Limb (tissue), 2 donors: ENCODE measurements around the gene TAF1.
"Not testable (repeated sequence)": the region's sequence is repeated elsewhere in the genome, so short reads cannot be mapped to it uniquely, and the experiment has no call there.

Experiments
- DNase-seq, 2 donors: peaks; one replicate each; pipeline ENCODE4 v3.0.0-alpha.2; 2016; ENCODE audit errors: extremely low spot score in 2 of 2

The TAF1 gene

DNA sequence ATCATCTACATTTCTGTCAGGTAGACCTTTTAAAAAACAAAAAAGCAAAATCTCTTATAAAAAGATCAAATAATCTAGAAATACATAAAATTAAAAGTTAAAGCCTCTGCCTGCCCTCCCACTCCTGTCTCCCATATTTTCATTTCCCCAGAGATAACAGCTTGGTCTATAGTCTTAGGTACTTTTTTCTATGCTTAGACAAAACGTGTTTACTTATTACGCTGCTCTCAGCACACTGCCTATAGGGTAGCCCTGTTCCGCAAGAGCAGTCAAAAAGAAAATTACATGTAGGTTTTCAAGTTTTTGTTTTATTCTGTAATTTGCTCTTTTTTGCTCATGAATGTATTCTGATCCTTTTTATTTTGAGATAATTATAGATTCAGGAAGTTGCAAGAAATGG lies 73.3 kb downstream of the TAF1 start:
- DNase-seq: no peak

DNA sequence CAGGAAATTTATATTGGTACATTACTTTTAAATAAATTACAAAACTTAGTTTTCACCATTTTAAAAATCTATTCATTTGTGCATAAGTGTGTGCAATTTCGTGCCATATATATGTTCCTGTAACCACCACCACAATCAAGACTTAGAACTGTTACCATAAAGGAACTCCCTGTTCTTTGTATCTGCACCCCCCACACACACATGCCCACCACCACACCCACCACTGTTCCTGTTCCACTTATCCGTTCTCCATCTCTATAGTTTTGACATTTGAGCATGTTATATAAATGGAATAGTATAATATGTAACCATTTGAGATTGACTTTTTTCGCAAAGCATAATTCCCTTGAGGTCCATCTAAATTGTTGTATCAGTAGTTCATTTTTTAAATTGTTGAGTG lies 73.7 kb downstream of the TAF1 start:
- DNase-seq: no peak

DNA sequence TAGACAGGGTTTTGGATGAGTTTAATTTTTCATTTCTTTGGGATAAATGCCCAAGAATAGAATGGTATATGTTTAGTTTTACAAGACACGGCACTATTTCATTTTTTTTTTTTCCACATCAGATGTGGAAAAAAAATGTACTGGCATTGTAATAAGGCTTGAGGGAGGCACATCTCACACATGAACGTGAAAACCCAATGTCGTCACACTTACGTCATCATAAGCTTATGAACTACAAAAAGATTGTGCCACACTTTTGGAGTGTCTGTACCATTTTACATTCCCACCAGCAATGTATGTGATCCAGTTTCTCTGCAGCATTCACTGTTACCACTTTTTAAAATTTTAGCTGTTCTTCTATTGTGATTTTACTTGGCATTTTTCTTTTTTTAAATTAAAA lies 74.2 kb downstream of the TAF1 start:
- no peak for DNase-seq

DNA sequence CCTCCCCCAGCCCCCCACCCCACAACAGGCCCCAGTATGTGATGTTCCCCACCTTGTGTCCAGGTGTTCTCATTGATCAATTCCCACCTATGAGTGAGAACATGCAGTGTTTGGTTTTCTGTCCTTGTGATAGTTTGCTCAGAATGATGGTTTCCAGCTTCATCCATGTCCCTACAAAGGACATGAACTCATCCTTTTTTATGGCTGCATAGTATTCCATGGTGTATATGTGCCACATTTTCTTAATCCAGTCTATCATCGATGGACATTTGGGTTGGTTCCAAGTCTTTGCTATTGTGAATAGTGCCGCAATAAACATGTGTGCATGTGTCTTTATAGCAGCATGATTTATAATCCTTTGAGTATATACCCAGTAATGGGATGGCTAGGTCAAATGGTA lies 75.7 kb downstream of the TAF1 start:
- DNase-seq: not testable (repeated sequence)

DNA sequence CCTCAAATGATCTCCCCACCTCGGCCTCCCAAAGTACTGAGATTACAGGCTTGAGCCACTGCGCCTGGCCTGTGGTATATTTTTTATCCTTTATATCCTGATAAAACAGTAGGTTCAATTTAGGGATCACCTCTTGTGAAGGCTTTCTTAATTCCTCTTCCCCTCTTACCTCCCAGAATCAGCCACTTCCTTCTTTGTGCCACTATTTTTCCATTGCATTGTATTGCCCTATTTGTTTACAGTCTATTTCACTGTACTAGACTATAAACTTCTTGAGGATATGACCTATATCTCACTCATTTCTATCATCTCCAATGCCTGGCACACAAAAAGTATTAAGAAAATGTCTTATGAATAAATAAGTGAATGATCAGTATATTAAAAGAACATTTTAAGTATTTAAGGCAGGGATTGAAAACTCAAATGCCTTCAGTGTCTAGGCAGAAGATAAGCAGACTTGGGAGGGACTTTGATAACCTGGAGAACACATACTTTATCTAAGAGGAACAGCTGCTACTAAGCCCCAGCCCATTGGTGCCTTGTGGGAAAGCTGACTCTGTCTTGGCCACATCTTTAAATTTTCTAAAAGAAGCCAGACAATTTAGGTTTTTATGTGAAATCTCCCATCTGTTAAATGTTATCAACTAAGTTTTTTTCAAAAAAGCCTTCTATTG lies 84.4 kb downstream of the TAF1 start:
- no peak for DNase-seq

DNA sequence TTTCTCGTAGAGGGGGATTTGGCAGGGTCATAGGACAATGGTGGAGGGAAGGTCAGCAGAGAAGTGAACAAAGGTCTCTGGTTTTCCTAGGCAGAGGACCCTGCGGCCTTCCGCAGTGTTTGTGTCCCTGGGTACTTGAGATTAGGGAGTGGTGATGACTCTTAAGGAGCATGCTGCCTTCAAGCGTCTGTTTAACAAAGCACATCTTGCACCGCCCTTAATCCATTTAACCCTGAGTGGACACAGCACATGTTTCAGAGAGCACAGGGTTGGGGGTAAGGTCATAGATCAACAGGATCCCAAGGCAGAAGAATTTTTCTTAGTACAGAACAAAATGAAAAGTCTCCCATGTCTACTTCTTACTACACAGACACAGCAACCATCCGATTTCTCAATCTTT lies 85.4 kb downstream of the TAF1 start:
- not testable (repeated sequence) for DNase-seq

DNA sequence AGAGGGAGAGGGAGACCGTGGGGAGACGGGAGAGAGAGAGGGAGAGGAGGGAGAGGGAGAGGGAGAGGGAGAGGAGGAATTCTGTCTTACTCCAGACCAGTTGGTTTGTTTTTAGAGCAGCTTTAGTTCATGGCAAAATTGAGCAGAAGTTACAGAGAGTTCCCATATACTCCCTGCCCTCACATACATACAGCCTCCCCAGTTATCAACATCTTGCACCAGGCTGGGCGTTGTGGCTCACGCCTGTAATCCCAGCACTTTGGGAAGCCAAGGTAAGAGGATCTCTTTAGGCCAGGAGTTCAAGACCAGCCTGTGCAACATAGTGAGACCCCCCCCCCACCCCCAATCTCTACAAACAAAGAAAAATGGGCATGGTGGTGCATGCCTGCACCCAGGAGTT lies 86.9 kb downstream of the TAF1 start:
- DNase-seq: no peak

DNA sequence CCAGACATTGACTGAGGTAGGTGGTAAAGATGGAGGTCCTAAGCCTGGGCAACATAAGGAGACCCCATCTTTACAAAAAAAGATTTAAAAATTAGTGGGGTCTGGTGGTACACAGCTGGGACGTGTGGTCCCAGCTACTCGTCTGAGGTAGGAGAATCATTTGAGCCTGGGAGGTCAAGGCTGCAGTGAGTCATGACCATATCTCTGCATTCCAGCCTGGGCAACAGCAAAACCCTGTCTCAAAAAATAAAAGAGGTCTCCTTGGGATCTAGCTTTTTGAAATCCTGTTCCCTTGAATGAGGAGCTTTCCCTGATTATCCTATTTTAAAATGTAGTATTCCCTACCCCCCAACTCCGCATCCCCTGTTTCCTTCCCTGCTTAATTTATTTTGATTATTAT lies 88.1 kb downstream of the TAF1 start:
- no peak for DNase-seq

DNA sequence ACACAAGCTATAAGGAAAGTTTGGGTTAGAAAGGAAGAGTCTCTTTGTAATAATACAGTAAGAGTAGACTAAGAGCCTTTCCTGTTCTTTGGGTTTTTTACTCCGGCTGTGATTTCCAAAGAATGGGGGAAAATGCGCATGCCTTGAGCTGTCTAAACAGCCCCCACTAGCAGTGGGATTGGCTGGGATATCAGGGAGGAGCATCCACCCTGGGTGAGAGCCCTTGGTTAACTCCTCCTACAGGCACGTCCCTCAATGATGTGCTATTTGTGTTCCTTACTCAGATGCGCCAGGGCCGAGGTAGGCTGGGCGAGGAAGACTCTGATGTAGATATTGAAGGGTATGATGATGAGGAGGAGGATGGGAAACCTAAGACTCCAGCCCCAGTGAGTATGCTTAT lies 92.7 kb downstream of the TAF1 start:
- no peak for DNase-seq

DNA sequence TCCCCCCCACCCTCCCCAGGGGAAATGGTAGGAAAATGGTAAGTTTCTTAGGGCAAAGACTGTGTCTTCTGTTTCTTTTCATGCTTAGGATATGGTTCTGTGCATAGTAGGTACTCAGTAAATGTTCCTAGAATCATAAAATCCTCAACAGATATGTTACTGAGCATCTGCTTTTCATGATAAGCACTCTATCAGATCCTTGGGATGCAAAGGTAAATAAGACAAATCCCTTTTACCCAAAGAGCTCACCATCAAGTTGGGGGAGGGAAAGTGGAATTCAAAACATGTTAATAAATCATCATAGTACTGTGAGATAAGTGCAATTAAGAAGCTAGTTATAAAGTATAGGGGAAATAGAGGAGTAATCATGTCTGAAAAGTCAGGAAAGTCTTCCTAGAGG lies 98.8 kb downstream of the TAF1 start:
- no peak for DNase-seq

DNA sequence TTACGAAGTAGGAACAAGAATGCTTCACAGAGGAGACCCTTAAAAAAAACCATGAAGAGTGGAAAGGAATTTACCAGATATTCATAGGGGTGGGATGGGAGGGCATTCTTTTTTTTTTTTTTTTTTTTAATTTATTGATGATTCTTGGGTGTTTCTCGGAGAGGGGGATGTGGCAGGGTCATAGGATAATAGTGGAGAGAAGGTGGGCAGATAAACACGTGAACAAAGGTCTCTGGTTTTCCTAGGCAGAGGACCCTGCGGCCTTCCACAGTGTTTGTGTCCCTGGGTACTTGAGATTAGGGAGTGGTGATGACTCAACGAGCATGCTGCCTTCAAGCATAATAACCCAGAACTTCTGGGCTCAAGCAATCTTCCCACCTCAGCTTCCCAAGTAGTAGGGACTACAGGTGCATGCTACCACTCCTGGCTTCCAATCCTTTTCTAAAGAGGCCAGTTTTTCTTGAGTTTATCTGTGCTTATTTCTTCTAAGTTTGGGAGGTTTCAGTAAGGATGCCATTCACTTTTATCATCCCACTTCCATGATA lies 100.9 kb downstream of the TAF1 start:
- no peak for DNase-seq

DNA sequence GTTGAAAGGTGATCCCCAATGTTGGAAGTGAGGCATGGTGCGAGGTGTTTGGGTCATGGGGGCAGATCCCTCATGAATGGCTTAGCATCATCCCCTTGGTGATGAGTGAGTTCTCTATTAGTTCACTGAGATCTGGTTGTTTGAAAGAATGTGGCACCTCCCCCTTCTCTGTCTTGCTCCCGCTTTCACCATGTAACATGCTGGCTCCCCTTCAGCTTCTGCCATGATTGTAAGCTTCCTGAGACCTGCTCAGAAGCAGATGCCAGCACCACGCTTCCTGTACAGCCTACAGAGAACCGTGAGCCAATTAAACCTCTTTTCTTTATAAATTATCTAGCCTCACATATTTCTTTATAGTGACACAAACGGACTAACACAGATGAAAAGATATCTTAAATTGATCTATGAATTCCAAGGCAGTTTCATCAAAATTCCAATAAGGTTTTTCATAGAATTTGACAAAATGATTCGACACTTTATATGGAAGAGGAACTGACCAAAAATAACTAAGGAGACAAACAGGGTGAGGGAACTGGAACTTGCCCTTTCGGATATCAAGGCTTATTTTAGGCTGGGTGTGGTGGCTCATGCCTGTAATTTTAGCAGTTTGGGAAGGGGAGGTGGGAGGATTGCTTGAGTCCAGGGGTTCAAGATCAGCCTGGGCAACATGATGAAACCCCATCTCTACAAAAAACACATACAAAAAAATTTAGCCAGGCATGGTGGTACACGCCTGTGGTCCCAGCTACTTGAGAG lies 109.8 kb downstream of the TAF1 start:
- DNase-seq: no peak

DNA sequence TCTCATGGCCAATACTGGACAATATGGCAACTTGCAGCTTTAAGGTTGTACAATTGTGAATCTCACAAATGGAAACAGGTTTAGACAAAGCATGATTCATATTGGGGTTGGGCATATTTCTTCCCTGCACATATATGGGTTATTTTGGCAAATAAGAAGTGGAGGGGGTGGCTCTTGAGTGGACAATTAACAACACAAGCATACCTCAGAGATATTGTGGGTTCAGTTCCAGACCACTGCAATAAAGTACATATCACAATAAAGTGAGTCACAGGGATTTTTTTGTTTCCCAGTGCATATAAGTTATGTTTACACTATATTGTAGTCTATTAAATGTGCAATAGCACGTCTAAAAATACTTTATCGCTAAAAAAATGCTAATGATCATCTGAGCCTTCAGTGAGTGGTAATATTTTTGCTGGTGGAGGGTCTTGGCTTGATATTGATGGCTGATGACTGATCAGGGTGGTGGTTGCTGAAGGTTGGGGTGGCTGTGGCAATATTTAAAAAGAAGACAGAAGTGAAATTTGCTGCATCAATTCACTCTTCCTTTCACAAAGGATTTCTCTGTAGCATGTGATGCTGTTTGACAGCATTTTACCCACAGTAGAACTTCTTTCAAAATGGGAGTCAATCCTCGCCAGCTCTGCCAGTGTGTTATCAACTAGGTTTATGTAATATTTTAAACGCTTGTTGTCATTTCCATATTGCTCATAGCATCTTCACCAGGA lies 116.2 kb downstream of the TAF1 start:
- DNase-seq: no peak

DNA sequence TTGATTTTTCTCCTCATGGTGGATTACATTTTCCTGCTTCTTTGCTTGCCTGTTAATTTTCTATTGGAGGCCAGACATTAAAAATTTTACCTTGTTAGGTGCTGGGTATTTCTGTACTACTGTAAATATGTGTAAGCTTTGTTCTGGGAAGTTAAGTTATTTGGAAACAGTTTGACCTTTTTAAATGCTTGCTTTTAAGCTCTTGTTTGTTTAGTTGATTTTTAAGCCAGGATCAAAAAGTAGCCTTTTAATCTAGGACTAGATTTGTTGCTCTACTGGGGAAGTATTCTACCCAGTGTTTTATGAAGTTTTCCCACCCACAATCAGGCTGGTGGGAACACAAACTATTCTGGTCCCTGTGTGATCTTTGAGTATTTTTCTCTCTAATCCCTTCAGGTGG lies 121.7 kb downstream of the TAF1 start:
- no peak for DNase-seq

DNA sequence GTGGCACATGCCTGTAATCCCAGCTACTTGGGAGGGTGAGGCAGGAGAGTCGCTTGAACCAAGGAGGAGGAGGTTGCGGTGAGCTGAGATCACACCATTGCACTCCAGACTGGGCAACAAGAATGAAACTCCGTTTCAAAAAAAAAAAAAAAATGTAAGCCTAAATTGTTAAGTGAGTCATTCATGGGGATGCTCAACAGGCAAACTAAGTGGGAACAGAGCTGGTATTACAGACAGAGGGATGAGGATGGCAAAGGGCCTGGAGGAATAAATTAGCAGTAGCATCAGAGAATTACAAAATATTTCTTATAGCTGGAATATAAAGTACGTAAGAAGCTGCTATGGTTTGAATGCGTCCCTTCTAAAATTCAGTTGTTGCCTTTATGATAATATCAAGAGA lies 123.4 kb downstream of the TAF1 start:
- DNase-seq: no peak

DNA sequence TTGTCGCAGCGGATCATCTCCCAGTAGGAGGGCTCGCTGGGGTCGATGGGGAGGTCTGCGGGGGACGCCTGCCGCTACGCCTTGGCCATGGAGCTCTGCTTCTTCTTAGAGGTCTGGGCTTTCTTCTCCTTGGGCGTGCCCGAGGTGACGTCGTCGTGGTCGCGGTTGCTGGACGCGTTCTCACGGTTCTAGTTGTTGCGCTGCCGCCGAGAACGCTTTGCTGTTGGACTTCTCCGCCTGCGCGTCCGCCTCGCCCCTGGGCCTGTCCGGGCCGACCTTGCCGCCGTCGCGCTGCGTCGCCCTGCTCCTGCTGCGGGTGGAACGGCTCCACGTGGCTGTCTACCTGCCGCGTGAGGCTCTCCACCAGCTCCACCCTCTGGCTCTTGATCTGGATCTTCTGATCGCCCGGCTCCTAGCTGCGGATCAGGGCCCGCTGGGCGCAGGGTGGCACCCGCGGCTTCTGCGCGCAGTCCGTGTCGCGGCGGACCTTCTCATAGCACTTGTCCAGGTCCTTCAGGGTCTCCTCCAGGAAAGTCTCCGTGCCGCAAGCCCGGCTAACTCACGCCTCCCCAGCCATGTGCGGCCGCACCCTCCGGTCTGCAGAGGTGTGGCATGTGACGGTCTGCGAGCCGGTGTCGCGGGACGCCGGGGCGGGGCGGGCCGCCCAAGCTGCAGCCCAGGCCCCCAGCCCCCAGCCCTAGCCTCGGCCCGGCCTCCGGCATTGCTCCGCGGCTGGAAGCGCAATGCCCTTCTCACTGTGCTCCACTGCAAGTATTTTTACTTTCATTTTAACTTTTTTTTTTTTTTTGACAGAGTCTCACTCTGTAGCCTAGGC lies 126.3 kb downstream of the TAF1 start:
- DNase-seq: peak in 1 of 2 donors; percentile 38

DNA sequence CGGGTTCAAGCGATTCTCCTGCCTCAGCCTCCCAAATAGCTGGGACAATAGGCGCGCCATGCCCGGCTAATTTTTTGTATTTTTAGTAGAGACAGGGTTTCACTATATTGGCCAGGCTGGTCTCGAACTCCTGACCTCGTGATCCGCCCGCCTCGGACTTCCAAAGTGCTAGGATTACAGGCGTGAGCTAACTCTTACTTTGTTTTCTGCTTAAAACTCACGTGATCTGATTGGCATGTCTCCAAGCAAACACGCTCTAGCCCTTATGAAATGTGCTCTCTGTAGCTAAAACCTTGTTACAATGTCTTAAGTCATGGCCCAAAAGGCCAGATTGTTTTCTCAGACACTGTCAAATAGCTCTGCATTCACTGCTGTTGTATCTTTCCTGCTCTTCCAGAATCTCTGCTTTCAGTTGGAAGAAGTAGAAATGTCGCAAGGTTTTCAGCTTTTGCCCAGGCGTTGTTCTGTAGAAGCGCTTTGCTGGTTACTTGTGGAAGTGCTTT lies 127.0 kb downstream of the TAF1 start:
- no peak for DNase-seq

DNA sequence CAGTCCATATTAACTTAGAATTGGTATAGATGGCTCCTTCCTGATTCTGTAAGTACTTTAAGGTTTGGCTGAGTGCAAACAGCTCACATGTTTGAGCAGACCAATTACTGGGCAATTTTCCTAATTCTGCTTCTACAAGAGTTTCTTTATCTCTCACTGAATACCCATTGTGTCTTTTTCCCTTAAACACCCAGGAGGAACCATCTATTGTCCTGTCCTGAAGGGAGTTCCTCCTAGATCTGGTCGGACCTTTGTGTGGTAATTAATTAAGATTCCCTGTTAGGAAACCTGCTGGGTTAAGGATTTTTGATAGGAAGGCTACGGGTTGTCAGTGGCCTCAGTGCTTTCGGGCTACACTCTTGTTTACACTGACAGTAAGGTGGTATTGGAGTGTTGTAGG lies 129.8 kb downstream of the TAF1 start:
- DNase-seq: not testable (repeated sequence)

DNA sequence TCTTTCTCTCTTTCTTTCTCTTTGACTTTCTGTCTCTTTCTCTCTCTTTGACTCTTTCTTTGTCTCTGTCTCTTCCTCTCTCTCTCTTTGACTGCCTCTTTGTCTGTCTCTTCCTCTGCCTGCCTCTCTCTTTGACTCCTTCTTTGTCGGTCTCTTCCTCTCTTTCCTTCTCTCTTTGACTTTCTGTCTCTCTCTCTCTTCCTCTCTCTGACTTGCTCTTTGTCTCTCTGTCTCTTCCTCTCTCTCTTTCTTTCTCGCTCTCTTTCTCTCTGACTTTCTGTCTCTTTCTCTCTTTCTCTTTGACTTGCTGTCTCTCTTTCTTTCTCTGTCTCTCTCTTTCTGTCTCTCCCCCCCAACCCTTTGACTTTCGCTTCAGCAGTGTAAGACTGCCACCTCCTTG lies 130.3 kb downstream of the TAF1 start:
- no peak for DNase-seq

DNA sequence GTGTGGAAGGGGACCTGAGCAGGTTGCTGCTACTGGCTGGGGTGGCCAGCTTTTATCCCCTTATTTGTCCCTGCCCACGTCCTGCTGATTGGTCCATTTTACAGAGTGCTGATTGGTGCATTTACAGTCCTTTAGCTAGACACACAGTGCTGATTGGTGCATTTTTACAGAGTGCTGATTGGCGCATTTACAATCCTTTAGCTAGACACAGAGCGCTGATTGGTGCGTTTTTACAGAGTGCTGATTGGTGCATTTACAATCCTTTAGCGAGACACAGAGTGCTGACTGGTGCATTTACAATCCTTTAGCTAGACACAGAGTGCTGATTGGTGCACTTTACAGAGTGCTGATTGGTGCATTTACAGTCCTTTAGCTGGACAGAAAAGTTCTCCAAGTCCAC lies 135.9 kb downstream of the TAF1 start:
- not testable (repeated sequence) for DNase-seq

DNA sequence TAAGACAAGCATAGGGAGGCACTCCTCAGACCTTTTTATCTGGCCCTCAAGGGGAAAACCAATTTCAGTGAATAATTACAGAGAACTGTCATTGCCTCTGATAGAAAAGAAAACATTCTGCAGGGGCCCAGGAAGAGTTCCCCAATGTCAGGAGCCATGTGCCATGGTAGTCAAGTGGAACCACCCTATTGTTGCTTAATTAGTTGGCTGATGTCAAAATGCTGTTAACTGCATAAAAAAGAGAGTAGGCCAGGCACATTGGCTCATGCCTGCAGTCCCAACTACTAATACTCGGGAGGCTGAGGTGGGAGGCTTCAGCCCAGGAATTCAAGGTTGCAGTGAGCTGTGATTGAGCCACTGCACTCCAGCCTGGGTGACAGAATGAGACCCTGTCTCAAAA lies 138.2 kb downstream of the TAF1 start:
- DNase-seq: no peak
